ENCODE data around the gene FASTKD1. TPM values are rescaled to one million over a fixed set of nuclear protein-coding genes. Genes with fewer than 3 reads are reported as not detected.
"Not testable (repeated sequence)": the region's sequence is repeated elsewhere in the genome, so short reads cannot be mapped to it uniquely, and the experiment has no call there.

Gene FASTKD1
- total and polyA plus RNA-seq, 9 donors: 1.9 to 14.1 (median 8.0) TPM

- Histone ChIP-seq H3K4me3 (no peak overlapping the region), H3K36me3 (no peaks in the 10 kb centered on the region), H3K27ac (peak overlapping the region in 1 of 2 donors; percentile 88), H3K9me3 (no peaks in the 10 kb centered on the region), H3K4me1 (ENCODE audit: insufficient read depth) (peaks cover 6% of the 10 kb centered on the region), H3K27me3 (no peaks in the 10 kb centered on the region)
- intact Hi-C loops (cut with DNase I): loop anchor here in 1 of 4 donors (10.0 kb wide), 1 partner anchor 151 kb away; the partner anchor contains the start of gene KLHL23
- DNase-seq: no peak
- 95% methylated on average over 5 of the region's 5 CpGs for WGBS, 3 donors
- no peak for TF ChIP-seq EP300 (IDR thresholded peaks at IDR 0.05)
- no peak for TF ChIP-seq CTCF (IDR thresholded peaks at IDR 0.05)
- TF ChIP-seq POLR2A (IDR thresholded peaks at IDR 0.05): no peak
These were observed 9.9 kb upstream of the FASTKD1 start for GRCh38 chr2:169583518-169583917.

GRCh38 chr2:169582552-169583266 lies 9.0 kb upstream of the FASTKD1 start:
- H3K4me1 ChIP-seq (ENCODE audit: insufficient read depth); H3K36me3 ChIP-seq; DNase-seq; H3K9me3 ChIP-seq; H3K27ac ChIP-seq; H3K27me3 ChIP-seq; H3K4me3 ChIP-seq: not testable (repeated sequence)
- WGBS, 3 donors: 97 to 98% (median 97%) methylated on average over 10 of the region's 10 CpGs
- intact Hi-C loops (cut with DNase I): loop anchor here in 1 of 4 donors (10.0 kb wide), 1 partner anchor 152 kb away; the partner anchor contains the start of gene KLHL23

GRCh38 chr2:169579044-169579443 lies 5.4 kb upstream of the FASTKD1 start:
- intact Hi-C loops (cut with DNase I): no loop called here
- Histone ChIP-seq H3K9me3 (no peaks in the 10 kb centered on the region), H3K4me3 (no peak overlapping the region), H3K4me1 (ENCODE audit: insufficient read depth) (no peaks in the 10 kb centered on the region), H3K27me3 (no peaks in the 10 kb centered on the region), H3K36me3 (no peaks in the 10 kb centered on the region), H3K27ac (no peak overlapping the region)
- TF ChIP-seq POLR2A (IDR thresholded peaks at IDR 0.05) (no peak), EP300 (IDR thresholded peaks at IDR 0.05) (no peak), CTCF (IDR thresholded peaks at IDR 0.05) (no peak)
- 36 to 47% (median 40%) methylated on average over 6 of the region's 6 CpGs for WGBS, 3 donors
- no peak for DNase-seq

- H3K27ac ChIP-seq; H3K27me3 ChIP-seq; H3K9me3 ChIP-seq; H3K36me3 ChIP-seq; intact Hi-C loops (cut with DNase I); H3K4me1 ChIP-seq (ENCODE audit: insufficient read depth); H3K4me3 ChIP-seq: not testable (repeated sequence)
- DNase-seq: peak in 2 of 5 donors; percentile 30 to 34
- WGBS, 3 donors: 92 to 94% methylated on average over 21 to 30 of the region's 36 CpGs; no CpG with 5 or more reads in 1 of the 3 donors
These were observed 1.6 kb upstream of the FASTKD1 start for GRCh38 chr2:169575264-169575663.

- intact Hi-C loops (cut with DNase I); H3K4me1 ChIP-seq (ENCODE audit: insufficient read depth): not testable (repeated sequence)
- WGBS, 3 donors: 74 to 79% (median 76%) methylated on average over 5 of the region's 5 CpGs
These were observed 874 bp upstream of the FASTKD1 start for GRCh38 chr2:169574539-169574938.

GRCh38 chr2:169573974-169574299 lies 272 bp upstream of the FASTKD1 start:
- Histone ChIP-seq H3K27me3 (no peaks in the 10 kb centered on the region), H3K4me3 (peak overlapping the region; percentile 47), H3K4me1 (ENCODE audit: insufficient read depth) (peaks cover 2% of the 10 kb centered on the region), H3K27ac (no peak overlapping the region), H3K36me3 (no peaks in the 10 kb centered on the region), H3K9me3 (no peaks in the 10 kb centered on the region)
- 25 to 34% (median 27%) methylated on average over 6 of the region's 6 CpGs for WGBS, 3 donors
- intact Hi-C loops (cut with DNase I): no loop called here
- no peak for DNase-seq
- no peak for TF ChIP-seq EP300 (IDR thresholded peaks at IDR 0.05)

More at GRCh38 chr2:169574539-169574938, 874 bp upstream of the FASTKD1 start:
- not testable (repeated sequence) for H3K36me3 ChIP-seq, H3K9me3 ChIP-seq, H3K27ac ChIP-seq, DNase-seq, H3K27me3 ChIP-seq, H3K4me3 ChIP-seq

All from ovary (tissue), 9 donors.